Fibroblast of skin of scalp (primary cell): ENCODE results near the gene ERMAP.

Experiments used
- DNase-seq: peaks from one replicate; pipeline ENCODE4 v3.0.0-alpha.2; 2013

ERMAP gene

GRCh38 chr1:42880384-42880783 lies 63.5 kb downstream of the ERMAP start:
- no peak for DNase-seq

- DNase-seq, result no peak
These were observed 69.3 kb downstream of the ERMAP start for GRCh38 chr1:42886046-42886739.

DNA sequence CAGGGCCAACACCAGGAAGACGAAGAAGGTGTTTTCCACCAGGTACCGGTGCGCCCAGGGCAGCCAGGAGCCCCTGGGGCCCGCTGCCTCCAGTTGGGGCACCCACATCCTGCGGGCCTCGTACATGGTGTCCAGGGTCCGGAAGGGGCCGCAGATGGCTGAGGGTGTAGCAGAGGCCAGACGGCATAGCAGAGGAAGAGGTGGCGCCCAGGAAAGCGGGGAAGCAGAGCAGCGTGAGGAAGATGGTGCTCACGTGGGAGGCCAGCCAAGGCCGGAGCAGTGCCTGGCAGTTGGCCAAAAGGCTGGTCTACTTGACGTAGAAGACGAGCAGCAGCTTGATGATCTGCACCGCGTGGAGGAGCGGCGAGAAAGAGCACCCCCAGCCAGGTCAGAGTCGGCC lies 69.9 kb downstream of the ERMAP start:
- no peak for DNase-seq

DNA sequence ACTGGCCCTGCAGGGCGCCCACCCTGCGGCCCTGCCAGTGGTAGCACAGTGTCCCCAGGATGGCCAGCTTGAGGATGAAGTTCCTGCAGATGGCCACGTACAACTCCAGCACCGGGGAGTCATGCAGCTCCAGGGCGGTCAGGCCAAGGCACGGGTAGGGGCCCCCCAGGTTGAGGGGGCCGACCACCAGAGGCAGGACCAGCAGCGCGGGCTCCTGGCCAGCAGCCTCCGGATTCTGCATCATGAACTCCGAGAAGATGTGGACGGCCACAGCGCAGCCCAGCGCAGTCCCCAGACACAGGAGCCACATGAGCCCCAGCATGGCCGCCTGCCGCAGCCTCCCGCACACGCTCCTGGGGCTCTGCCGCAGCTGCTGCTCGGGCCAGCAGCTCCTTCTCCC lies 70.4 kb downstream of the ERMAP start:
- DNase-seq, result no peak

GRCh38 chr1:42888013-42888633 lies 71.2 kb downstream of the ERMAP start:
- DNase-seq, result no peak

DNA sequence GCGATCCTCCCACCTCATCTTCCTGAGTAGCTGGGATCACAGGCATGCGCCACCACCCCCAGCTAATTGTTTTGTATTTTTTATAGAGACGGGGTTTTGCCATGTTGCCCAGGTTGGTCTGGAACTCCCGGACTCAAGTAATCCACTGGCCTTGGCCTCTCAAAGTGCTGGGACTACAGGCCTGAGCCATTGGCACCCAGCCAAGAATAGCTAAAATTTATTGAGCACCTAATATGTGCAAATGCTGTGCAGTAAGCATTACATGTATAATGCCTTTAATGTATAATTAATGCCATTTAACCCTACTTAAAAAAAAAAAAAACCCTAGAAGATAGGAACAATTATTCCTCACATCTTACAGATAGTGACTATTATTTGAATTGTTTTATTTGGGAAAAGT lies 72.3 kb downstream of the ERMAP start:
- DNase-seq, result no peak

- no peak for DNase-seq
These were observed 74.7 kb downstream of the ERMAP start for GRCh38 chr1:42891465-42892138.
